ENCODE measurements around the gene ALAS1. TPM values are rescaled to one million over a fixed set of nuclear protein-coding genes. Genes with fewer than 3 reads are reported as not detected.

ALAS1 gene
- total RNA-seq, 1 donor from 2014 or later = 41.5 TPM

- no peak for DNase-seq (ENCODE audit: extremely low spot score in 2 of 2)
- intact Hi-C loops (cut with DNase I) = loop anchor here (5.0 kb wide), 1 partner anchor 50 kb away; the partner anchor contains the start of gene GLYCTK
These were observed 39.8 kb downstream of the ALAS1 start for GRCh38 chr3:52237657-52238172.

GRCh38 chr3:52238193-52238760 is 40.3 kb downstream of the ALAS1 start:
- Histone ChIP-seq H3K27me3 (no peaks in the 10 kb centered on the region), H3K4me1 (peaks cover 65% of the 10 kb centered on the region), H3K9me3 (no peaks in the 10 kb centered on the region), H3K27ac (peak overlapping the region; percentile 98), H3K36me3 (peaks cover 0 to 11% of the 10 kb centered on the region in 2 donors), H3K4me3 (peak overlapping the region; percentile 96 to 98)
- intact Hi-C loops (cut with DNase I) = loop anchor here (5.0 kb wide), 1 partner anchor 49 kb away; the partner anchor contains the start of gene GLYCTK
- DNase-seq (ENCODE audit: extremely low spot score in 2 of 2) = no peak
- TF ChIP-seq POLR2A (IDR thresholded peaks at IDR 0.05) = no peak
- TF ChIP-seq CTCF (IDR thresholded peaks at IDR 0.05) = no peak
- TF ChIP-seq POLR2AphosphoS5 (IDR thresholded peaks at IDR 0.05; ENCODE audit: insufficient read depth in 1 of 2, low read depth in 1 of 2) = no peak

More at GRCh38 chr3:52237657-52238172, 39.8 kb downstream of the ALAS1 start:
- H3K36me3 ChIP-seq = peaks cover 0 to 11% of the 10 kb centered on the region in 2 donors
- TF ChIP-seq POLR2AphosphoS5 (IDR thresholded peaks at IDR 0.05; ENCODE audit: insufficient read depth in 1 of 2, low read depth in 1 of 2) (peak; percentile 54 to 79), POLR2A (IDR thresholded peaks at IDR 0.05) (no peak)
- H3K4me1 ChIP-seq = peaks cover 70% of the 10 kb centered on the region
- H3K27me3 ChIP-seq = no peaks in the 10 kb centered on the region
- H3K4me3 ChIP-seq = peak overlapping the region; percentile 96 to 98
- no peaks in the 10 kb centered on the region for H3K9me3 ChIP-seq
- peak overlapping the region; percentile 98 for H3K27ac ChIP-seq

- H3K4me3 ChIP-seq = peak within 1 kb of the TSS; percentile 96 to 98
- H3K36me3 ChIP-seq = peaks cover 0 to 9% of the 10 kb centered on the region in 2 donors
- peak in 1 of 2 donors; percentile 94 for TF ChIP-seq POLR2AphosphoS5 (IDR thresholded peaks at IDR 0.05; ENCODE audit: insufficient read depth in 1 of 2, low read depth in 1 of 2)
- TF ChIP-seq POLR2A (IDR thresholded peaks at IDR 0.05) = peak in 1 of 2 donors; percentile 85
- peak in 2 of 3 experiments; percentile 7 to 13 for TF ChIP-seq CTCF (IDR thresholded peaks at IDR 0.05)
- peaks cover 66% of the 10 kb centered on the region for H3K4me1 ChIP-seq
- H3K27ac ChIP-seq = peak within 1 kb of the TSS; percentile 98
- intact Hi-C loops (cut with DNase I) = loop anchor here (5.0 kb wide), 1 partner anchor 48 kb away; the partner anchor contains the start of gene GLYCTK
- no peaks in the 10 kb centered on the region for H3K27me3 ChIP-seq
- no peaks in the 10 kb centered on the region for H3K9me3 ChIP-seq
- DNase-seq (ENCODE audit: extremely low spot score in 2 of 2) = no peak
These were observed 41.1 kb downstream of the ALAS1 start, which contains the start of gene TWF2 for GRCh38 chr3:52238761-52239701. TSS of gene TWF2 (minus strand) at chr3:52239158. CDS start at chr3:52239016, 142 bp downstream.

GRCh38 chr3:52240059-52240885 is 42.3 kb downstream of the ALAS1 start:
- intact Hi-C loops (cut with DNase I) = no loop called here
- DNase-seq (ENCODE audit: extremely low spot score in 2 of 2) = no peak
- peak overlapping the region in 1 of 2 donors; percentile 98 for H3K4me3 ChIP-seq

GRCh38 chr3:52240886-52241370 is 43.0 kb downstream of the ALAS1 start:
- H3K27ac ChIP-seq = peak overlapping the region; percentile 98
- H3K9me3 ChIP-seq = no peaks in the 10 kb centered on the region
- intact Hi-C loops (cut with DNase I) = no loop called here
- no peak overlapping the region for H3K4me3 ChIP-seq
- TF ChIP-seq POLR2A (IDR thresholded peaks at IDR 0.05) = no peak
- no peak for TF ChIP-seq POLR2AphosphoS5 (IDR thresholded peaks at IDR 0.05; ENCODE audit: insufficient read depth in 1 of 2, low read depth in 1 of 2)
- TF ChIP-seq CTCF (IDR thresholded peaks at IDR 0.05) = no peak
- H3K4me1 ChIP-seq = peaks cover 60% of the 10 kb centered on the region
- no peak for DNase-seq (ENCODE audit: extremely low spot score in 2 of 2)
- H3K36me3 ChIP-seq = no peaks in the 10 kb centered on the region
- H3K27me3 ChIP-seq = no peaks in the 10 kb centered on the region

More at GRCh38 chr3:52240059-52240885, 42.3 kb downstream of the ALAS1 start:
- Histone ChIP-seq H3K4me1 (peaks cover 66% of the 10 kb centered on the region), H3K27ac (peak overlapping the region; percentile 98), H3K27me3 (no peaks in the 10 kb centered on the region), H3K9me3 (no peaks in the 10 kb centered on the region), H3K36me3 (no peaks in the 10 kb centered on the region)
- TF ChIP-seq POLR2AphosphoS5 (IDR thresholded peaks at IDR 0.05; ENCODE audit: insufficient read depth in 1 of 2, low read depth in 1 of 2) = peak in 1 of 2 donors; percentile 52
- TF ChIP-seq POLR2A (IDR thresholded peaks at IDR 0.05) = no peak
